BJ (cell line): ENCODE data around the gene ENTPD8. TPM values are rescaled to one million over a fixed set of nuclear protein-coding genes. Genes with fewer than 3 reads are reported as not detected.

Experiments
- CTCF ChIA-PET: fragments of 350-600 bp; formaldehyde crosslinking; extraction: SDS; loops from one replicate; lab custom pipeline; 2021; ENCODE audit warnings: antibody characterized with exemption, inconsistent platforms; lab: Yijun Ruan, JAX
- POLR2A ChIA-PET: fragments of 300-600 bp; sonication (Branson Sonifier 250); formaldehyde crosslinking; extraction: SDS; loops from one replicate; lab custom pipeline; 2021; ENCODE audit warnings: antibody characterized with exemption; lab: Charles Lee
- DNase-seq: peaks from one replicate; pipeline ENCODE4 v3.0.0-alpha.2; 2011; ENCODE audit warnings: low read depth
- H3K27me3 ChIP-seq: 2 replicates; pipeline ENCODE4 v1.6.0; 2011; ENCODE audit warnings: low read length; ENCODE audit not compliant: control insufficient read depth, insufficient read depth
- H3K36me3 ChIP-seq: 2 replicates; pipeline ENCODE4 v1.5.1; 2011; ENCODE audit warnings: low read length; ENCODE audit not compliant: control insufficient read depth, insufficient read depth
- H3K4me3 ChIP-seq: 2 replicates; pipeline ENCODE4 v1.5.1; 2011; ENCODE audit warnings: low read depth, mild to moderate bottlenecking, control low read depth, low read length
- CTCF ChIP-seq: IDR thresholded peaks from 2 replicates; pipeline ENCODE4 v1.5.1; 2011; ENCODE audit warnings: low read depth, mild to moderate bottlenecking, control low read depth, inconsistent platforms, low read length, moderate library complexity; ENCODE audit not compliant: insufficient read depth
- polyA plus RNA-seq: library from polyadenylated mRNA; depleted of rRNA; stranded (reverse); fragments of >200 nt; gene quantifications from 2 replicates; pipeline ENCODE4 v1.2.3, GENCODE V29; 2011

ENTPD8 gene
- polyA plus RNA-seq, 1 experiment: not detected

- Histone ChIP-seq H3K4me3 (no peak overlapping the region), H3K36me3 (peaks cover 18% of the 10 kb centered on the region), H3K27me3 (no peaks in the 10 kb centered on the region)
- CTCF ChIA-PET: interaction anchor here (0.5 to 1.3 kb wide), 3 partner anchors 26 to 83 kb away, joined by 3 to 5 read pairs (median 4); partner anchors contain the start of genes EXD3 and NOXA1
- TF ChIP-seq CTCF: no peak
- POLR2A ChIA-PET: no interaction called here
- DNase-seq: no peak
Measured at GRCh38 chr9:137448602-137448962, 7.4 kb upstream of the ENTPD8 start.

DNA sequence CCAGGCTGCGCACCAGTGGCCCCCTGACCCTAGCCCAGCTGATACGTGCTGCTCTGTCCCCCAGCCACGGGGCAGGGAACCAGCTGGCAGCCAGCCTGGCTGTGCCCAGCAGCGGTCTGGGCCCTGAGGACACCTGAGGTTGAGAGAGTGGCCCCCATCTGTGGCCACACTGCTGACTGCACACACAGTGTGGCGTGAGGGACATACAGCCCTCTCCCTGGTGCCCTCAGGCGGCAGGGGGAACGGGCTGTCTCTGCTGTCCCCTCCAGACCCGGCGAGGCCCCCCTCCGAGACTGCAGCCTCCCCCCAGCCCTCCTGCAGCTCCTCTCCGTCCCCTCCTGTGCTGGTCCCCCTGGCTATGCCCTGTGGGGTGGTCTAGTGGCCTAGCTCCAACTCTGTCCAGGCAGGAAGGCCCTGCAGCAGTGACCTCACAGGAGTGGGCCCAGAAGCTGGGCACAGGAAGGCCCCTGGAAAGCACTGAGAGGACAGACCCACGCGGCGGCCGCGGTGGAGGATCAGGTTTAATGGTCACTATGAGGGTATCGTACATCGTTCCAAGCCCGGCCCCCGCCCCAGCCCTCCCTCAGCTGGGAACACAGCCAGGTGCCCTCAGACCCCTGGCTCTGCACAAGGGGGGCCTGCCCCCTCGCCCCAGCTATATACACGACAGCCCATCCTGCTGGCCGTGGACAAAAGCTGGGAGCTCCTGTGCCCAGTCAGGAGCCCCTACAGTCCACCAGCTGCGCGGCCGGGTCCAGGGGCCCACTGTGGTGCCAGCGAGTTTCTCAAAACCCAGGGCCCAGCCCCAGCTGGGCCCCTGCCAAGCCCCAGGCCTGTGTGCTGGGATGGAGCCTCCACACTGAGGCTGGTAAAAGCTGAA, 6.8 kb upstream of the ENTPD8 start:
- CTCF ChIA-PET: interaction anchor here (0.5 to 1.3 kb wide), 3 partner anchors 21 to 84 kb away, joined by 3 to 5 read pairs (median 3); partner anchors contain the start of gene EXD3
- Histone ChIP-seq H3K36me3 (peaks cover 16% of the 10 kb centered on the region), H3K27me3 (no peaks in the 10 kb centered on the region), H3K4me3 (no peak overlapping the region)
- POLR2A ChIA-PET: no interaction called here
- DNase-seq: no peak
- TF ChIP-seq CTCF: no peak

GRCh38 chr9:137446851-137447471, 5.8 kb upstream of the ENTPD8 start:
- CTCF ChIA-PET: interaction anchor here (0.8 to 1.7 kb wide), 3 partner anchors 16 to 164 kb away, joined by 3 to 8 read pairs (median 5); partner anchors contain the start of gene EXD3
- no peak for DNase-seq
- POLR2A ChIA-PET: no interaction called here
- Histone ChIP-seq H3K36me3 (peaks cover 10% of the 10 kb centered on the region), H3K27me3 (no peaks in the 10 kb centered on the region), H3K4me3 (no peak overlapping the region)
- no peak for TF ChIP-seq CTCF

GRCh38 chr9:137445930-137446431, 4.8 kb upstream of the ENTPD8 start:
- no peaks in the 10 kb centered on the region for H3K27me3 ChIP-seq
- H3K36me3 ChIP-seq: peaks cover 10% of the 10 kb centered on the region
- no peak for DNase-seq
- CTCF ChIA-PET: interaction anchor here (0.7 to 2.9 kb wide), 13 partner anchors 9 to 169 kb away, joined by 3 to 13 read pairs (median 4); partner anchors contain the start of genes EXD3, NOXA1, NRARP and NSMF
- no peak overlapping the region for H3K4me3 ChIP-seq
- POLR2A ChIA-PET: no interaction called here
- no peak for TF ChIP-seq CTCF
